PC-9 (cell line): Measurements from ENCODE around the gene CRIP2.

Source experiments
- CTCF ChIP-seq: fragments of 200-600 bp; sonication (generic); conservative IDR thresholded peaks from 2 replicates; pipeline ENCODE4 v1.6.1; 2017; ENCODE audit warnings: mixed run types, antibody characterized with exemption, mild to moderate bottlenecking, moderate library complexity
- EZH2 ChIP-seq: fragments of 200-600 bp; sonication (generic); IDR thresholded peaks from 2 replicates; pipeline ENCODE4 v1.8.0; 2017; ENCODE audit warnings: antibody characterized with exemption, low read depth

GRCh38 chr14:105466531-105467248 is 7.9 kb upstream of the CRIP2 start:
- TF ChIP-seq EZH2 (no peak), CTCF (no peak)
